Chondrocyte (in vitro differentiated cells): ENCODE data around the gene CST1. TPM values are rescaled to one million over a fixed set of nuclear protein-coding genes. Genes with fewer than 3 reads are reported as not detected.
"Not testable (repeated sequence)": the region's sequence is repeated elsewhere in the genome, so short reads cannot be mapped to it uniquely, and the experiment has no call there.

Source experiments
- DNase-seq: peaks from one replicate; pipeline ENCODE4 v3.0.0; 2021; ENCODE audit warnings: mixed read lengths, low spot score
- H3K27ac Mint-ChIP-seq: one replicate; pipeline ENCODE4 v1.8.0; 2021; ENCODE audit warnings: mild to moderate bottlenecking, moderate library complexity, mixed read lengths; ENCODE audit not compliant: unreplicated experiment
- H3K27me3 Mint-ChIP-seq: 2 replicates; pipeline ENCODE4 v1.8.0; 2021; ENCODE audit warnings: low read depth, mixed read lengths
- H3K36me3 Mint-ChIP-seq: 2 replicates; pipeline ENCODE4 v1.8.0; 2021; ENCODE audit warnings: low read depth, mixed read lengths
- H3K4me1 Mint-ChIP-seq: 2 replicates; pipeline ENCODE4 v1.8.0; 2021; ENCODE audit warnings: low read depth, mild to moderate bottlenecking, mixed read lengths
- H3K4me3 Mint-ChIP-seq: one replicate; pipeline ENCODE4 v1.8.0; 2021; ENCODE audit warnings: mild to moderate bottlenecking, moderate library complexity, mixed read lengths; ENCODE audit not compliant: unreplicated experiment
- H3K9me3 Mint-ChIP-seq: 2 replicates; pipeline ENCODE4 v1.8.0; 2021; ENCODE audit warnings: low read depth, mixed read lengths
- CTCF ChIP-seq: fragments of 200-600 bp; sonication (generic); IDR thresholded peaks from 2 replicates; pipeline ENCODE4 v1.5.0; 2021; ENCODE audit warnings: antibody characterized with exemption, mild to moderate bottlenecking, moderate library complexity
- total RNA-seq: library from RNA; stranded (reverse); gene quantifications from 3 replicates; pipeline ENCODE4 v1.2.1, GENCODE V29; 2021

CST1 gene
- total RNA-seq, 1 donor from 2014 or later, result not detected

GRCh38 chr20:23746321-23746720, 4.4 kb downstream of the CST1 start:
- Mint-ChIP-seq H3K36me3 (no peaks in the 10 kb centered on the region), H3K4me1 (no peaks in the 10 kb centered on the region)

DNA sequence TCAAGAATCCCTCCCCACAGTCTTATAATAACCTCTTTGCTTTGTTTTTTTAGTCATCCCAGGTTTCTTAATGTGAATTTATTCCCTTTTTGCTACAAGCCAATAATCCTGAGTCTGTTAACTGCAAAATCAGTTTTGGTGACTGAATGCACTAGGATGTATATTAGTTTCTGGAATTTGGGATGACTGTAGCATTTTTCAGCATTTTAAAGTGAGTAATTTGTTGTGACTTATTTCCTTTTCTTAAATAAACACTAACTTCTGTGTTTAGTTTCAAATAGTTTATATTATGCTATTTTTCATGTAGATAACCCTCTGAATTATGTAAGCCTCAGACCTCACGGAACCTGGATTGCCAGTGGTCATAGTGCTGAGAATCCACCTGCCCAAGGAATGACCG, 5.5 kb downstream of the CST1 start:
- peaks cover 5% of the 10 kb centered on the region for H3K27me3 Mint-ChIP-seq
- no peak overlapping the region for H3K4me3 Mint-ChIP-seq
- no peaks in the 10 kb centered on the region for H3K36me3 Mint-ChIP-seq
- H3K4me1 Mint-ChIP-seq, result no peaks in the 10 kb centered on the region
- no peak for DNase-seq
- H3K27ac Mint-ChIP-seq, result no peak overlapping the region
- H3K9me3 Mint-ChIP-seq, result no peaks in the 10 kb centered on the region
- no peak for TF ChIP-seq CTCF

More at GRCh38 chr20:23746321-23746720, 4.4 kb downstream of the CST1 start:
- Mint-ChIP-seq H3K4me3 (no peak overlapping the region), H3K27ac (no peak overlapping the region), H3K9me3 (no peaks in the 10 kb centered on the region), H3K27me3 (peaks cover 3% of the 10 kb centered on the region)
- no peak for TF ChIP-seq CTCF
- DNase-seq, result no peak

GRCh38 chr20:23744817-23745216, 5.9 kb downstream of the CST1 start:
- TF ChIP-seq CTCF, result no peak
- H3K4me3 Mint-ChIP-seq, result no peak overlapping the region
- no peaks in the 10 kb centered on the region for H3K4me1 Mint-ChIP-seq
- H3K27ac Mint-ChIP-seq, result no peak overlapping the region
- peaks cover 8% of the 10 kb centered on the region for H3K27me3 Mint-ChIP-seq
- no peaks in the 10 kb centered on the region for H3K9me3 Mint-ChIP-seq
- H3K36me3 Mint-ChIP-seq, result no peaks in the 10 kb centered on the region
- DNase-seq, result no peak

DNA sequence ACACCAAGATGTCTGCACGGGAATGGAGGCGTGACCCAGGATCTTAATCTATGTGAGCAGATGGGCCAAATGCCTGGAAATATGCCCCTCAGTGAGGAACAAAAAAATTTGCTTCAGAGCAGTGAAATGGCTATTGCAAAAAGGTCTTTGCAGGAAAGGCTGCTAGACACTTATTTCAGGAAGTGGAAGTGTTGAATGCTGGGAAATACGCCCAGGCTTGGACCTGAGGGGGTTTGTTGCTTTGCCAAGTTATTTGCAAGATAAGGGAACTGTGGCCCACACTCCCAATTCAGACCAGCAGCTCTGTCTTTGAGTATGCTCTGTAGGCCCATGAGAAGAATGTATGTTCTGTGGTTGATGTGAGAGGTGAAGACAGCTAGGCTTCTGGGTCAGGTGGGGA, 15.3 kb downstream of the CST1 start:
- H3K4me3 Mint-ChIP-seq, H3K27ac Mint-ChIP-seq, H3K36me3 Mint-ChIP-seq, DNase-seq, H3K4me1 Mint-ChIP-seq, H3K9me3 Mint-ChIP-seq: not testable (repeated sequence)
- peaks cover 31% of the 10 kb centered on the region for H3K27me3 Mint-ChIP-seq

DNA sequence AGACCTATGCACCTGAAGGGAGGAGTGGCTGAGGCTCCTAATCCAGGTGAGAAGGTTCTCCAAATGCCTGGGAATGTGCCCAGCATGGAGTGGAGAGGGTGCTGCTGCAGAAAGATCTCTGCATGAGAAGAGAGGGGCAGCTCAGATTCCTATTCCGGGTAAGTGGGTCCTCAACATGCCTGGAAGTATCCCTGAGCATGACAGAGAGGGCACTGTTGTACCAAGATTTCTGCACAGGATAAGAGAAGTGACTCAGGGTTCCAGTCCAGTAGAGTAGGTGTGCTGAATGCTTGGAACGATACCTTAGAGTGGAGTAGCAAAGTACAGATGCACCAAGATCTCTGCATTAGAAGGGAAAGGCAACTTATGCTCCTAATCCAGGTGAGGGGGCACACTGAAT, 15.8 kb downstream of the CST1 start:
- H3K36me3 Mint-ChIP-seq, DNase-seq, H3K4me3 Mint-ChIP-seq, H3K4me1 Mint-ChIP-seq, H3K27ac Mint-ChIP-seq, H3K9me3 Mint-ChIP-seq: not testable (repeated sequence)
- H3K27me3 Mint-ChIP-seq, result peaks cover 31% of the 10 kb centered on the region

GRCh38 chr20:23734440-23734839, 16.3 kb downstream of the CST1 start:
- H3K9me3 Mint-ChIP-seq, H3K4me1 Mint-ChIP-seq, H3K36me3 Mint-ChIP-seq, H3K27ac Mint-ChIP-seq, H3K4me3 Mint-ChIP-seq, DNase-seq: not testable (repeated sequence)
- H3K27me3 Mint-ChIP-seq, result peaks cover 32% of the 10 kb centered on the region

DNA sequence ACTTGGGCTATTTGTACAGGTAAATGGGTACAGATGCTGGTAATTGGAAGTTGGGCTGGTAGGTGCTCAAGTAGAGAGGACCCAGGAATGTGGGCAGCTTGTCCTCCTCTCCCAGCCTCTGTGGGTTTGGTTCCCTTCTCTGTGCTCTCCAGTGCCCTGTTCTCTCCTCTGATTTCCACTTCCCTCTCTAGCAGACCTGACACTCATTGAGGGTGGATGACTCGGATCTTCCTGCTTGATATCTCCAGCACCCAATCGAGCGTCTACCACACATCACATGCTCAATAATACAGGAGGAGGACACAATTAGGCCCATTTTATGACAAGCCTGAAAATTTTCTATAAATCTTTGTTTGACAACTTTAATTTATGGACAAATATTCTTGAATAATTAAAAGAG, 23.7 kb downstream of the CST1 start:
- no peak for TF ChIP-seq CTCF
- no peaks in the 10 kb centered on the region for H3K36me3 Mint-ChIP-seq
- no peaks in the 10 kb centered on the region for H3K9me3 Mint-ChIP-seq
- DNase-seq, result no peak
- H3K27ac Mint-ChIP-seq, result no peak overlapping the region
- peaks cover 28% of the 10 kb centered on the region for H3K27me3 Mint-ChIP-seq
- no peak overlapping the region for H3K4me3 Mint-ChIP-seq
- no peaks in the 10 kb centered on the region for H3K4me1 Mint-ChIP-seq
